Esophagus muscularis mucosa (tissue), 4 donors: ENCODE results near the gene KRTAP5-2. TPM values are rescaled to one million over a fixed set of nuclear protein-coding genes. Genes with fewer than 3 reads are reported as not detected.

Source experiments
- DNase-seq: peaks from one replicate; pipeline ENCODE4 v3.0.0-alpha.2; 2017; ENCODE audit errors: extremely low spot score
- H3K27ac ChIP-seq, 4 donors: fragments of 200-600 bp; sonication (generic); replicated peaks in 1 of 4; 1 replicate in 3 of 4; 2 replicates in 1 of 4; pipeline ENCODE4 v1.5.1; 2016 to 2019; ENCODE audit warnings: mild to moderate bottlenecking in 1 of 4
- H3K27me3 ChIP-seq, 4 donors: fragments of 200-600 bp; sonication (generic); one replicate each; pipeline versions ENCODE4 v1.5.1 to v1.6.0; 2016 to 2019
- H3K36me3 ChIP-seq, 4 donors: fragments of 200-600 bp; sonication (generic); one replicate each; pipeline ENCODE4 v1.5.1; 2016 to 2019
- H3K4me1 ChIP-seq, 4 donors: fragments of 200-600 bp; sonication (generic); one replicate each; pipeline ENCODE4 v1.5.1; 2016 to 2019
- H3K4me3 ChIP-seq, 4 donors: fragments of 200-600 bp; sonication (generic); 1 replicate in 2 of 4; 2 replicates in 2 of 4; pipeline ENCODE4 v1.5.1; 2016 to 2019; ENCODE audit warnings: mild to moderate bottlenecking in 4 of 4, moderate library complexity in 1 of 4
- H3K9me3 ChIP-seq, 4 donors: fragments of 200-600 bp; sonication (generic); 1 replicate in 3 of 4; 2 replicates in 1 of 4; pipeline ENCODE4 v1.5.1; 2016 to 2019
- EP300 ChIP-seq: sonication (generic); formaldehyde crosslinking; IDR thresholded peaks from one replicate; pipeline ENCODE4 v1.6.1; 2017; ENCODE audit warnings: antibody characterized with exemption
- POLR2A ChIP-seq: fragments of 450-650 bp; IDR thresholded peaks from one replicate; pipeline ENCODE4 v1.6.1; 2017; ENCODE audit warnings: antibody characterized with exemption, moderate library complexity, mild to moderate bottlenecking, low read depth
- POLR2AphosphoS5 ChIP-seq, 2 donors: sonication (generic); formaldehyde crosslinking; IDR thresholded peaks; one replicate each; pipeline ENCODE4 v1.6.1; 2017; ENCODE audit warnings: antibody characterized with exemption in 2 of 2
- WGBS: methylation state at CpG from one replicate; pipeline ENCODE4 v1.1.5; 2018; 5-methylcytosine and 5-hydroxymethylcytosine counted together
- intact Hi-C: fragments of 100-400 bp; cut with DNase I; formaldehyde crosslinking; loops from one replicate; pipeline ENCODE4 v1.15.1; 2023
- total RNA-seq, 4 donors: library from RNA; depleted of rRNA; stranded (reverse); fragments of >200 nt; gene quantifications; one replicate each; pipeline versions ENCODE4 v1.1.0 to v1.2.1, GENCODE V29; 2016
- TF ChIP-seq, protein P1 (sequence below), 3 experiments: fragments of 200-600 bp in 2 of 3; fragments of 450-650 bp in 1 of 3; sonication (generic) in 2 of 3; IDR thresholded peaks; one replicate each; pipeline ENCODE4 v1.5.1; 2017 to 2019; ENCODE audit warnings: antibody characterized with exemption in 3 of 3, mild to moderate bottlenecking in 2 of 3, moderate library complexity in 1 of 3

Gene KRTAP5-2
- total RNA-seq, 4 donors from 2014 or later, result not detected

DNA sequence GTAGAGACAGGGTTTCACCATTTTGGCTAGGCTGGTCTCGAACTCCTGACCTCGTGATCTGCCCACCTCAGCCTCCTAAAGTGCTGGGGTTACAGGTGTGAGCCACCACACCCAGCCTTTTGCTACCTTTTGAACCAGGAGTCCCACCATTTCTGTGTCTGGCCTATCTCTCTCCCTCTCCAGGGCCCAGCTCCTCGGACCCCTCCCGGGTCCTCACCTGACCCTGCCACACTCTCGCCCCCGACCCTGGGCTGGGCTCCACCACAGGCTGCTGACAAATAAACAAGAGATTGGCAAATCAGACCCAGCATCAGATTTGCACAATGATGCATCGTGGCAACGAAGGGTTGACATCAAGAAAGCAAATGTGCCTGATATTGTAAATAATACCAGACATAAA lies 40.2 kb upstream of the KRTAP5-2 start:
- no peaks in the 10 kb centered on the region for H3K36me3 ChIP-seq
- H3K9me3 ChIP-seq, result no peaks in the 10 kb centered on the region
- TF ChIP-seq EP300, result no peak
- DNase-seq, result no peak
- H3K27me3 ChIP-seq, result peaks cover 0 to 69% (median 3%) of the 10 kb centered on the region in 4 donors
- H3K4me1 ChIP-seq, result peaks cover 5 to 7% (median 5%) of the 10 kb centered on the region in 4 donors
- H3K27ac ChIP-seq, result no peak overlapping the region
- no peak overlapping the region for H3K4me3 ChIP-seq
- 88% methylated on average over 8 of the region's 8 CpGs for WGBS
- intact Hi-C loops, result no loop called here

DNA sequence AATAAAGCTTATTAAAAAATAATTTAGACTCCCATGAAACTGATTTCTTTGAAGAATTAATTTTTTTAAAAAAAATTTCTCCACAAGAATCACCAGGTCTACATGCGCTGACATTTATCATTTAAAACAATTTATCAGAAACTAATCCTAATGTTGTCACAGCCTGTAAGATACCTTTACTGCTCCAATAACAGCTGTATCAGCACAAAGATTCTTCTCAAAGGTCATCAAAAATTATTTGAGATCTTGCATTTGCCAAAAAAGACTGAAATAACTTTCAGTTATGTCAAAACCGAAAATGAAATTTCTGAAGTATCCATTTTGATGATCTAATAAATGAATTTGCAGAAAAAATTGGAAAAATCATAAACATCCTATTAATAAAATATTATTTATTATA lies 39.5 kb upstream of the KRTAP5-2 start:
- Histone ChIP-seq H3K27me3 (peaks cover 0 to 66% (median 3%) of the 10 kb centered on the region in 4 donors), H3K4me3 (no peak overlapping the region), H3K4me1 (peaks cover 5 to 7% (median 5%) of the 10 kb centered on the region in 4 donors), H3K27ac (no peak overlapping the region), H3K36me3 (no peaks in the 10 kb centered on the region), H3K9me3 (no peaks in the 10 kb centered on the region)
- DNase-seq, result no peak
- 94% methylated on average over 2 of the region's 2 CpGs for WGBS
- no peak for TF ChIP-seq EP300
- TF ChIP-seq POLR2AphosphoS5 (IDR thresholded peaks at IDR 0.05), result no peak
- TF ChIP-seq POLR2A, result no peak
- TF ChIP-seq, protein P1, sequence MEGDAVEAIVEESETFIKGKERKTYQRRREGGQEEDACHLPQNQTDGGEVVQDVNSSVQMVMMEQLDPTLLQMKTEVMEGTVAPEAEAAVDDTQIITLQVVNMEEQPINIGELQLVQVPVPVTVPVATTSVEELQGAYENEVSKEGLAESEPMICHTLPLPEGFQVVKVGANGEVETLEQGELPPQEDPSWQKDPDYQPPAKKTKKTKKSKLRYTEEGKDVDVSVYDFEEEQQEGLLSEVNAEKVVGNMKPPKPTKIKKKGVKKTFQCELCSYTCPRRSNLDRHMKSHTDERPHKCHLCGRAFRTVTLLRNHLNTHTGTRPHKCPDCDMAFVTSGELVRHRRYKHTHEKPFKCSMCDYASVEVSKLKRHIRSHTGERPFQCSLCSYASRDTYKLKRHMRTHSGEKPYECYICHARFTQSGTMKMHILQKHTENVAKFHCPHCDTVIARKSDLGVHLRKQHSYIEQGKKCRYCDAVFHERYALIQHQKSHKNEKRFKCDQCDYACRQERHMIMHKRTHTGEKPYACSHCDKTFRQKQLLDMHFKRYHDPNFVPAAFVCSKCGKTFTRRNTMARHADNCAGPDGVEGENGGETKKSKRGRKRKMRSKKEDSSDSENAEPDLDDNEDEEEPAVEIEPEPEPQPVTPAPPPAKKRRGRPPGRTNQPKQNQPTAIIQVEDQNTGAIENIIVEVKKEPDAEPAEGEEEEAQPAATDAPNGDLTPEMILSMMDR (IDR thresholded peaks at IDR 0.05), result no peak
- intact Hi-C loops, result no loop called here

GRCh38 chr11:1636291-1636950 lies 38.3 kb upstream of the KRTAP5-2 start:
- intact Hi-C loops, result no loop called here
- DNase-seq, result no peak
- Histone ChIP-seq H3K36me3 (no peaks in the 10 kb centered on the region), H3K27ac (no peak overlapping the region), H3K4me3 (no peak overlapping the region), H3K27me3 (peaks cover 0 to 72% (median 4%) of the 10 kb centered on the region in 4 donors), H3K4me1 (peaks cover 5 to 7% (median 5%) of the 10 kb centered on the region in 4 donors), H3K9me3 (no peaks in the 10 kb centered on the region)
- WGBS, result 89% methylated on average over 19 of the region's 19 CpGs
- TF ChIP-seq POLR2AphosphoS5 (IDR thresholded peaks at IDR 0.05) (no peak), POLR2A (no peak), EP300 (no peak)
- TF ChIP-seq, protein P1 (IDR thresholded peaks at IDR 0.05), result no peak

DNA sequence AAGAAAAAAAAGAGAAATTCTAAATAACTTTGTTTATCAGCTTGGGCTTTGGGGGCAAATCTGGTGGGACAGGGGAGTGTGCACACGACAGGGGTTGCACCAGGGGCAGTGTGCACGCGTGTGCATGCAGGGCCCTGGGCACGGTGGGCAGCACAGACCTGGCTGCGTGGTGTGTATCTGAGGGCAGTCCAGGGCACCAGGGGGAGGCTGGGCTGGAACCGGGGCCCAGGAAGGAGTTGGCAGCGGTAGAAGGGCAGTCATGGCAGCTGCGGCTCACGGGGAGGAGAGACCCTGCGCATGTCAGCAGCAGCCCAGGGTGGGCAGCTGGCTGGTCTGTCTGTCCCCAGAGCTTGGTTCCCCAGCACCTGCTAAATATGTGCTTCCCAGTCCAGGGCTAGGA lies 35.8 kb upstream of the KRTAP5-2 start:
- Histone ChIP-seq H3K4me3 (no peak overlapping the region), H3K4me1 (peaks cover 3 to 8% (median 5%) of the 10 kb centered on the region in 4 donors), H3K27me3 (peaks cover 0 to 63% (median 4%) of the 10 kb centered on the region in 4 donors), H3K9me3 (no peaks in the 10 kb centered on the region), H3K27ac (no peak overlapping the region), H3K36me3 (no peaks in the 10 kb centered on the region)
- DNase-seq, result no peak
- intact Hi-C loops, result no loop called here
- WGBS, result 88% methylated on average over 10 of the region's 10 CpGs
- TF ChIP-seq POLR2AphosphoS5 (IDR thresholded peaks at IDR 0.05) (no peak), EP300 (no peak), POLR2A (no peak)
- TF ChIP-seq, protein P1 (IDR thresholded peaks at IDR 0.05), result no peak

DNA sequence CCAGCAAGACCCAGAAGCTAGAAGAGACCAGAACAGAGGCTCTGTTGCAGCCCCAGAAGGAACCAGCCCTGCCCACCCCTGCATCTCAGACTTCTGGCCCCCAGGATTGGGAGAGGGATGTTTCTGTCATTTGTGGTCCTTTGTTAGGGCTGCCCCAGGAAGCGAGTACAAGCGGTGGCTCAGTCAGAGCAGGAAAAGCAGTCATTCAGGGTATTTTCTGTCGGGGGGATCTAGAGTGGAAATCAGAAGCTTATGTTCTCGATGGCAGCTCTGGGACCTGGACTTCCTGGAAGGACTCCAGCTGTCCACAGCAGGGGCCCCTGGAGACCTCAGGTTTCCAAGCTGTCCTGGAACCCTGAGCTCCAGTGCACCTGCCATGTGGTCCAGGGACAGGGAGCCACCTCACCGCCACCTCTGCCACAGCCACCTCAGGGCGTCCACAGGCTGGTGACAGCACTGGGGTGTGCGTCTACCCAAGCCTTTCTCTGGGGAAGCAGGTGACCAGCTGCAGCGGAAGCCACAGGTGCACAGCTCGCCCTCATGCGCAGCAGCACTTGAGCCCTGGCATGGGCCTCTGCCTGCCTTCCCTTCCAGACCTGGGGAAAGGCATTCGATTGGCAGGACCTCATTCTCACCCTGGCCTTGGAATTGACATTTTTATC lies 34.1 kb upstream of the KRTAP5-2 start:
- Histone ChIP-seq H3K4me1 (peaks cover 3 to 9% (median 7%) of the 10 kb centered on the region in 4 donors), H3K27me3 (peaks cover 0 to 66% (median 1%) of the 10 kb centered on the region in 4 donors), H3K4me3 (no peak overlapping the region), H3K9me3 (no peaks in the 10 kb centered on the region), H3K27ac (no peak overlapping the region), H3K36me3 (no peaks in the 10 kb centered on the region)
- TF ChIP-seq POLR2AphosphoS5 (IDR thresholded peaks at IDR 0.05), result no peak
- TF ChIP-seq EP300, result no peak
- TF ChIP-seq, protein P1 (IDR thresholded peaks at IDR 0.05), result no peak
- no peak for TF ChIP-seq POLR2A
- no peak for DNase-seq
- intact Hi-C loops, result no loop called here
- WGBS, result 76% methylated on average over 8 of the region's 11 CpGs
